ENCODE data around the gene CPNE5. TPM values are rescaled to one million over a fixed set of nuclear protein-coding genes. Genes with fewer than 3 reads are reported as not detected.

CPNE5 gene
- total RNA-seq, 1 experiment from 2014 or later, result 0.37 TPM

DNA sequence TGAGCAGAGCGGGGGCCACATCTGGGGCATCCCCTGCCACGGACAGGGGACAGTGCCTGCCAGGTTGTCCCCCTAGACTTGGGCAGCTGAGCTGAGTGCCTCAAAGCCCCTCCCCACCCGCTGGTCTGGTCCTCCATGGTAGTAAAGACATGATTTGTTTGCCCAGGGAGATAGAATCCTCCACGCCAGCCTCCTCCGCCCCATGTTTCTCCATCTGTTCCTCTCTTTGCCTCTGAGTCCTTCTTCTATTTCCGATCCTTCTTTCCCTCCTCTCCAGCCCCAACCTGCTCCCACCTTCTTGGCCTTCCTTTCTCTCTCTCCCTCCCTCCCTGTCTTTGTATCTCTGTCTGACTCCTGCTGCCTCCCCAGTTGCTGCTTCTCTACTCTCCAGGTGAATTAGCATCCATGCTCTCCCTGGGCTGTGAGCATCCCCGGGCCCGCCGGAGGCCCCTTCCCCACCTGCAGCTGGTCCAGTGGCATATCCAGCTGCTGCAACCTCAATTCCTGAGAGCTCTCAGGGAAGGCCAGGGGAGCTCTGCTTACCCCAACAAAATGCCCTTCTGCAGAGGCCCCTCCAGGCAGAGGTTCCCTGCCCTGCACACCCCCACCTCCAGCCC lies 45.8 kb downstream of the CPNE5 start:
- H3K27me3 ChIP-seq (ENCODE audit: insufficient read depth, low read depth), result peaks cover 39% of the 10 kb centered on the region
- H4K20me1 ChIP-seq (ENCODE audit: insufficient read depth), result no peaks in the 10 kb centered on the region
- intact Hi-C loops (cut with micrococcal nuclease; ENCODE audit: unreplicated experiment), result no loop called here
- no peaks in the 10 kb centered on the region for H3K4me1 ChIP-seq (replicated peaks; ENCODE audit: insufficient read depth)
- no peak for DNase-seq
- ChIA-PET CTCF (no interaction called here), POLR2A (ENCODE audit: unreplicated experiment) (no interaction called here)
- H3K9me2 ChIP-seq (ENCODE audit: insufficient read depth), result no peaks in the 10 kb centered on the region
- no peak overlapping the region for H3K27ac ChIP-seq
- peaks cover 5% of the 10 kb centered on the region; the same call in 1 of the 2 replicates for H3F3A ChIP-seq (ENCODE audit: insufficient read depth, low read depth)
- no peak overlapping the region for H3K4me2 ChIP-seq
- no peaks in the 10 kb centered on the region for H3K9me3 ChIP-seq (ENCODE audit: insufficient read depth, low read depth)
- no TSS peak for BruUV-seq (replicated peaks)
- TF ChIP-seq, protein P1, sequence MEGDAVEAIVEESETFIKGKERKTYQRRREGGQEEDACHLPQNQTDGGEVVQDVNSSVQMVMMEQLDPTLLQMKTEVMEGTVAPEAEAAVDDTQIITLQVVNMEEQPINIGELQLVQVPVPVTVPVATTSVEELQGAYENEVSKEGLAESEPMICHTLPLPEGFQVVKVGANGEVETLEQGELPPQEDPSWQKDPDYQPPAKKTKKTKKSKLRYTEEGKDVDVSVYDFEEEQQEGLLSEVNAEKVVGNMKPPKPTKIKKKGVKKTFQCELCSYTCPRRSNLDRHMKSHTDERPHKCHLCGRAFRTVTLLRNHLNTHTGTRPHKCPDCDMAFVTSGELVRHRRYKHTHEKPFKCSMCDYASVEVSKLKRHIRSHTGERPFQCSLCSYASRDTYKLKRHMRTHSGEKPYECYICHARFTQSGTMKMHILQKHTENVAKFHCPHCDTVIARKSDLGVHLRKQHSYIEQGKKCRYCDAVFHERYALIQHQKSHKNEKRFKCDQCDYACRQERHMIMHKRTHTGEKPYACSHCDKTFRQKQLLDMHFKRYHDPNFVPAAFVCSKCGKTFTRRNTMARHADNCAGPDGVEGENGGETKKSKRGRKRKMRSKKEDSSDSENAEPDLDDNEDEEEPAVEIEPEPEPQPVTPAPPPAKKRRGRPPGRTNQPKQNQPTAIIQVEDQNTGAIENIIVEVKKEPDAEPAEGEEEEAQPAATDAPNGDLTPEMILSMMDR (conservative IDR thresholded peaks at IDR 0.05), result no peak
- no peak for TF ChIP-seq EZH2 (IDR thresholded peaks at IDR 0.05; ENCODE audit: low read depth)
- no peak overlapping the region for H3K4me3 ChIP-seq
- no peaks in the 10 kb centered on the region for H3K79me2 ChIP-seq (ENCODE audit: low read depth)
- H2AFZ ChIP-seq, result no peak overlapping the region
- H3K36me3 ChIP-seq (ENCODE audit: low read depth), result no peaks in the 10 kb centered on the region

DNA sequence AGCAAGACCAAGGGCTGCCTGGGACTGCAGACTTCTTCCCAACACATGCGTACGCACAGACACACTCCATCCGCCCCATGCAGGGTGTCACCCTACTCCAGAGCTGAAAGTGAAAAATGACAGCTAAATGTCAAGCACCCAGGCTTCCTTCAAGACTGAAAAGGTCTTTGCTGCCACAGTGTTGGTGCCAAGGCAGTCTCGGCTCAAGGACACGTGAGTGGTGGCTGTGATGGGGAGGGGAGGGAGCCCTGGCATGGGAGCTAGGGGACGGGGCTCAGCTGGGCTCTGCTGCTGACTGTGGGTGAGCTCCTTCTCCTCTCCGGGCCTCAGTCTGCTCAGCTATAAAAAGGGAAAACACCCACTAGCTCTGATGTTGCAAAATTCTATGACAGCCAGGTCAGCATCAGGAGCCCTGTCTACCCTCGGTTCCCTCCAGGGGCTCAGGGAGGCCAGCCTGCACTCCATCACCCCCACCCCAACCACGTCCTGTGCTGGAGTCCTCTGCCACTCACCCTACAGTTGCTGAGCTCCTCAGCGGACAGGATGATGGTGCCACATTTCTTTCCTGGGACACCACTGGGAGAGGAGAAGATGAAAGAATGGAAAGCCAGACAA lies 47.6 kb downstream of the CPNE5 start:
- no peak overlapping the region for H2AFZ ChIP-seq
- DNase-seq, result no peak
- H4K20me1 ChIP-seq (ENCODE audit: insufficient read depth), result no peaks in the 10 kb centered on the region
- H3K4me2 ChIP-seq, result no peak overlapping the region
- TF ChIP-seq, protein P1 (conservative IDR thresholded peaks at IDR 0.05), result no peak
- no peak for TF ChIP-seq EZH2 (IDR thresholded peaks at IDR 0.05; ENCODE audit: low read depth)
- no peak overlapping the region for H3K4me3 ChIP-seq
- no peaks in the 10 kb centered on the region for H3K9me2 ChIP-seq (ENCODE audit: insufficient read depth)
- POLR2A ChIA-PET (ENCODE audit: unreplicated experiment), result no interaction called here
- H3F3A ChIP-seq (ENCODE audit: insufficient read depth, low read depth), result peaks cover 5% of the 10 kb centered on the region; the same call in 1 of the 2 replicates
- H3K9me3 ChIP-seq (ENCODE audit: insufficient read depth, low read depth), result no peaks in the 10 kb centered on the region
- no peaks in the 10 kb centered on the region for H3K79me2 ChIP-seq (ENCODE audit: low read depth)
- no peak overlapping the region for H3K27ac ChIP-seq
- BruUV-seq (replicated peaks), result no TSS peak
- intact Hi-C loops (cut with micrococcal nuclease; ENCODE audit: unreplicated experiment), result no loop called here
- CTCF ChIA-PET, result no interaction called here
- H3K36me3 ChIP-seq (ENCODE audit: low read depth), result no peaks in the 10 kb centered on the region
- H3K27me3 ChIP-seq (ENCODE audit: insufficient read depth, low read depth), result peaks cover 39% of the 10 kb centered on the region
- no peaks in the 10 kb centered on the region for H3K4me1 ChIP-seq (replicated peaks; ENCODE audit: insufficient read depth)

DNA sequence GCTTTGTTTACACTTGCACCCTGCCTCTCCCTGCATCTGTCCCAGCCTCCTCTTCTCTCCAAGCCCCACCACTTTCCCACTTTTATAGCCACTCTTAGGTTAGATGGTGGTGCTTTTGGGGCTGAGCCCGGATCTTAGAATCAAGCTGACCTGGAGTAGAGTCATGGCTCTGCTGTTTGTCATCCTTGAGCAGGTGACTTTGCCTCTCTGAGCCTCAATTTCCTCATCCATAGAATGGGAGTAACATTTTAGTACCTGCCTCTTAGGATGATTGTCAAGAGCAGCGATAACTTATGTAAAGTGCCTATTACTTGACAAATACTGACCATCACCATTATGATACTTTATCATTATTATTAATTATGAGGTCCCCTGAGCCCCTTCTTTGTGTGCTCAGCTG lies 48.2 kb downstream of the CPNE5 start:
- no peak for DNase-seq
- Histone ChIP-seq H3K27me3 (ENCODE audit: insufficient read depth, low read depth) (peaks cover 39% of the 10 kb centered on the region), H3K4me3 (no peak overlapping the region), H3K4me2 (no peak overlapping the region), H3K9me2 (ENCODE audit: insufficient read depth) (no peaks in the 10 kb centered on the region), H3K27ac (no peak overlapping the region), H3K4me1 (replicated peaks; ENCODE audit: insufficient read depth) (no peaks in the 10 kb centered on the region), H3K9me3 (ENCODE audit: insufficient read depth, low read depth) (no peaks in the 10 kb centered on the region), H4K20me1 (ENCODE audit: insufficient read depth) (no peaks in the 10 kb centered on the region), H3F3A (ENCODE audit: insufficient read depth, low read depth) (peaks cover 5% of the 10 kb centered on the region; the same call in 1 of the 2 replicates), H3K79me2 (ENCODE audit: low read depth) (no peaks in the 10 kb centered on the region), H3K36me3 (ENCODE audit: low read depth) (no peaks in the 10 kb centered on the region), H2AFZ (no peak overlapping the region)
- TF ChIP-seq, protein P1 (conservative IDR thresholded peaks at IDR 0.05), result no peak
- TF ChIP-seq EZH2 (IDR thresholded peaks at IDR 0.05; ENCODE audit: low read depth), result no peak
- POLR2A ChIA-PET (ENCODE audit: unreplicated experiment), result no interaction called here
- intact Hi-C loops (cut with micrococcal nuclease; ENCODE audit: unreplicated experiment), result no loop called here
- BruUV-seq (replicated peaks), result no TSS peak
- CTCF ChIA-PET, result no interaction called here

Measured in PC-9 (cell line).